HepG2 (cell line): Measurements from ENCODE around the gene DEFB121. TPM values are rescaled to one million over a fixed set of nuclear protein-coding genes. Genes with fewer than 3 reads are reported as not detected.

Source experiments
- ATAC-seq: fragments of 200-7000 bp; cut with Tn5 transposase; 3 replicates; pipeline ENCODE4 v1.9.1; 2020; ENCODE audit warnings: mild to moderate bottlenecking, moderate library complexity
- BruUV-seq: library from RNA; stranded (reverse); fragments of 400-500 nt; replicated peaks from 2 replicates; lab custom pipeline; 2021; lab: Mats Ljungman, UMichigan
- CTCF ChIA-PET: fragments of 300-600 bp; formaldehyde crosslinking; extraction: SDS; loops from one replicate; lab custom pipeline; 2021; ENCODE audit warnings: low total read pairs, inconsistent platforms, low intra/inter-chr PET ratio; lab: Yijun Ruan, JAX
- POLR2A ChIA-PET: fragments of 350-600 bp; sonication (Branson Sonifier 250); formaldehyde crosslinking; loops from one replicate; lab custom pipeline; 2020; ENCODE audit warnings: antibody characterized with exemption, inconsistent platforms; lab: Yijun Ruan, JAX
- DNase-seq: peaks from one replicate; pipeline ENCODE4 v3.0.0-alpha.2; 2015; ENCODE audit warnings: low spot score
- FAIRE-seq: peaks from 3 replicates; lab custom pipeline; 2011; peaks lifted over from hg19 to GRCh38; lab: Jason Lieb, UNC
- H2AFZ ChIP-seq: one replicate; pipeline ENCODE4 v1.6.1; 2011; ENCODE audit warnings: low read length, inconsistent platforms
- H3K27ac ChIP-seq: fragments of 300-600 bp; 3 replicates; pipeline ENCODE4 v1.8.0; 2011; ENCODE audit warnings: mixed run types, mild to moderate bottlenecking, mixed read lengths, low read length, inconsistent platforms; ENCODE audit not compliant: insufficient read depth; ENCODE audit errors: extremely low read length
- H3K27me3 ChIP-seq, 2 experiments: fragments of 200-600 bp in 1 of 2; 2 replicates in 1 of 2; 3 replicates in 1 of 2; pipeline versions ENCODE4 v1.6.0 to v1.8.0; 2011; ENCODE audit warnings: low read length in 2 of 2, mild to moderate bottlenecking in 2 of 2, moderate library complexity in 2 of 2, inconsistent platforms in 1 of 2; ENCODE audit not compliant: insufficient read depth in 2 of 2, control insufficient read depth in 1 of 2
- H3K36me3 ChIP-seq, 2 experiments: fragments of 200-600 bp in 1 of 2; replicated peaks in 1 of 2; 2 replicates in 1 of 2; 3 replicates in 1 of 2; pipeline versions ENCODE4 v1.5.1 to v1.8.0; 2011; ENCODE audit warnings: low read length in 2 of 2, inconsistent platforms in 1 of 2; ENCODE audit not compliant: insufficient read depth in 2 of 2, control insufficient read depth in 1 of 2
- H3K4me1 ChIP-seq: 2 replicates; pipeline ENCODE4 v1.5.1; 2012; ENCODE audit warnings: low read length, inconsistent platforms; ENCODE audit not compliant: insufficient read depth
- H3K4me2 ChIP-seq: 2 replicates; pipeline ENCODE4 v1.6.0; 2011; ENCODE audit warnings: low read depth, low read length, inconsistent platforms
- H3K4me3 ChIP-seq, 3 experiments: fragments of 200-600 bp in 1 of 3; sonication (generic), shearing (Covaris generic) in 1 of 3; replicated peaks in 1 of 3; 2 replicates each; pipeline ENCODE4 v1.5.1; 2011 to 2016; ENCODE audit warnings: low read length in 3 of 3, inconsistent platforms in 2 of 3, low read depth in 2 of 3, mild to moderate bottlenecking in 2 of 3, control low read depth in 1 of 3, mixed read lengths in 1 of 3; ENCODE audit not compliant: insufficient read depth in 1 of 3
- H3K79me2 ChIP-seq: one replicate; pipeline ENCODE4 v1.6.1; 2011; ENCODE audit warnings: low read length, inconsistent platforms; ENCODE audit not compliant: insufficient read depth
- H3K9ac ChIP-seq: 2 replicates; pipeline ENCODE4 v1.6.0; 2011; ENCODE audit warnings: mild to moderate bottlenecking, low read depth, low read length, inconsistent platforms; ENCODE audit not compliant: insufficient read depth
- H3K9me3 ChIP-seq: 2 replicates; pipeline ENCODE4 v1.5.1; 2012; ENCODE audit warnings: mild to moderate bottlenecking, low read length
- H4K20me1 ChIP-seq: 2 replicates; pipeline ENCODE4 v1.6.0; 2011; ENCODE audit warnings: inconsistent platforms, mild to moderate bottlenecking, low read length, moderate library complexity; ENCODE audit not compliant: insufficient read depth
- CENPT ChIP-seq: sonication (generic); formaldehyde crosslinking; IDR thresholded peaks from 2 replicates; pipeline ENCODE4 v1.8.0; 2022; ENCODE audit warnings: low read depth, mild to moderate bottlenecking, moderate library complexity, missing genetic modification reagents
- DNMT1 ChIP-seq: sonication (generic); formaldehyde crosslinking; IDR thresholded peaks from 2 replicates; pipeline ENCODE4 v1.5.1; 2020; ENCODE audit warnings: mild to moderate bottlenecking, missing genetic modification reagents
- DZIP1 ChIP-seq: sonication (generic); formaldehyde crosslinking; IDR thresholded peaks from 2 replicates; pipeline ENCODE4 v1.5.0; 2020; ENCODE audit warnings: mild to moderate bottlenecking, missing genetic modification reagents
- ETV6 ChIP-seq: sonication (generic); formaldehyde crosslinking; conservative IDR thresholded peaks from 2 replicates; pipeline ENCODE4 v1.4.0; 2020; ENCODE audit warnings: missing genetic modification reagents
- MED1 ChIP-seq: sonication (generic); formaldehyde crosslinking; IDR thresholded peaks from 2 replicates; pipeline ENCODE4 v1.4.0; 2020; ENCODE audit warnings: missing genetic modification reagents
- REL ChIP-seq: sonication (generic); formaldehyde crosslinking; conservative IDR thresholded peaks from 2 replicates; pipeline ENCODE4 v1.8.0; 2022; ENCODE audit warnings: mild to moderate bottlenecking, missing genetic modification reagents, moderate library complexity
- ZBED4 ChIP-seq: sonication (generic); formaldehyde crosslinking; IDR thresholded peaks from 2 replicates; pipeline ENCODE4 v1.4.0; 2020; ENCODE audit warnings: missing genetic modification reagents, borderline replicate concordance
- ZNF142 ChIP-seq: sonication (generic); formaldehyde crosslinking; IDR thresholded peaks from 2 replicates; pipeline ENCODE4 v1.4.0; 2020; ENCODE audit warnings: missing genetic modification reagents
- ZNF224 ChIP-seq: sonication (generic); formaldehyde crosslinking; IDR thresholded peaks from 2 replicates; pipeline ENCODE4 v1.5.0; 2020; ENCODE audit warnings: mild to moderate bottlenecking, missing genetic modification reagents
- ZNF547 ChIP-seq: sonication (generic); formaldehyde crosslinking; IDR thresholded peaks from 2 replicates; pipeline ENCODE4 v1.5.1; 2020; ENCODE audit warnings: mild to moderate bottlenecking, missing genetic modification reagents
- ZNF839 ChIP-seq: sonication (generic); formaldehyde crosslinking; IDR thresholded peaks from 2 replicates; pipeline ENCODE4 v1.4.0; 2020; ENCODE audit warnings: missing genetic modification reagents, mild to moderate bottlenecking, borderline replicate concordance
- ZSCAN29 ChIP-seq: sonication (generic); formaldehyde crosslinking; conservative IDR thresholded peaks from 2 replicates; pipeline ENCODE4 v1.4.0; 2020; ENCODE audit warnings: mild to moderate bottlenecking, missing genetic modification reagents
- WGBS: methylation state at CpG from one replicate; pipeline ENCODE4 v1.1.6; 2017; ENCODE audit warnings: low lambda C conversion rate; 5-methylcytosine and 5-hydroxymethylcytosine counted together
- in situ Hi-C: cut with HindIII; loops from 2 replicates; pipeline ENCODE4 v1.10.0; 2017; ENCODE audit warnings: low pct_unique_long_range_greater_than_20kb; ENCODE audit not compliant: extremely low pct_ligation_motif_present
- intact Hi-C: fragments of 100-400 bp; cut with micrococcal nuclease; formaldehyde crosslinking; loops from one replicate; pipeline ENCODE4 v1.10.0; 2022; ENCODE audit not compliant: unreplicated experiment
- polyA plus RNA-seq, 8 experiments: library from polyadenylated mRNA; depleted of rRNA in 3 of 8; stranded (reverse) in 7 of 8; unstranded in 1 of 8; fragments of >200 nt; fragmentation: Illumina TruSeq in 4 of 8; extraction: Trizol in 4 of 8; gene quantifications; 2 replicates each; pipeline versions ENCODE4 v1.2.1 to v1.2.3, GENCODE V29; 2011 to 2016; ENCODE audit warnings: low read depth in 4 of 8, missing spikeins in 1 of 8, mixed read lengths in 1 of 8; ENCODE audit not compliant: insufficient read depth in 1 of 8
- total RNA-seq, 5 experiments: library from RNA; depleted of rRNA; stranded (reverse); fragments of >200 nt; fragmentation: Illumina TruSeq; extraction: Trizol; gene quantifications; 2 replicates each; pipeline ENCODE4 v1.2.3, GENCODE V29; 2016; ENCODE audit warnings: low read depth in 1 of 5

Gene DEFB121
- total and polyA plus RNA-seq, 2 of the 13 experiments (the other 11 are each of a cell fraction or from before 2014, with no cell fraction given), result not detected

GRCh38 chr20:31410011-31410410 lies 4.0 kb upstream of the DEFB121 start:
- H3K27ac ChIP-seq, result no peak overlapping the region
- H3K27me3 ChIP-seq, result peaks cover 0 to 6% of the 10 kb centered on the region in 2 experiments; a peak in 1 of 5 replicates
- POLR2A ChIA-PET, result no interaction called here
- no peaks in the 10 kb centered on the region for H3K9me3 ChIP-seq
- in situ Hi-C loops, result loop anchor here (5.0 kb wide), 1 partner anchor 87 kb away; no protein-coding TSS in a partner anchor
- H3K4me3 ChIP-seq, result no peak overlapping the region
- H3K4me1 ChIP-seq, result no peaks in the 10 kb centered on the region
- no peak for ATAC-seq
- intact Hi-C loops, result no loop called here
- 0% methylated on average over 1 of the region's 1 CpG for WGBS
- BruUV-seq, result no TSS peak
- no peak overlapping the region for H3K9ac ChIP-seq
- CTCF ChIA-PET, result no interaction called here
- H3K36me3 ChIP-seq, result no peaks in the 10 kb centered on the region
- no peak overlapping the region for H2AFZ ChIP-seq
- H3K4me2 ChIP-seq, result no peak overlapping the region
- no peaks in the 10 kb centered on the region for H4K20me1 ChIP-seq
- no peaks in the 10 kb centered on the region for H3K79me2 ChIP-seq
- DNase-seq, result no peak
- FAIRE-seq, result no peak
- TF ChIP-seq ZNF547 (CRISPR knock-in tag) (no peak), ZNF142 (CRISPR knock-in tag) (no peak), DZIP1 (CRISPR knock-in tag) (no peak), CENPT (CRISPR knock-in tag) (no peak), REL (CRISPR knock-in tag) (no peak), ZNF224 (CRISPR knock-in tag) (no peak), ZNF839 (no peak), ZBED4 (CRISPR knock-in tag) (no peak), ETV6 (CRISPR knock-in tag) (no peak), DNMT1 (CRISPR knock-in tag) (no peak), MED1 (CRISPR knock-in tag) (no peak), ZSCAN29 (no peak)
